Gastrocnemius medialis (tissue), 4 donors: ENCODE results near the gene HGD. TPM values are rescaled to one million over a fixed set of nuclear protein-coding genes. Genes with fewer than 3 reads are reported as not detected.
"Not testable (repeated sequence)": the region's sequence is repeated elsewhere in the genome, so short reads cannot be mapped to it uniquely, and the experiment has no call there.

Experiments
- ATAC-seq, 2 donors: fragments of 150-250 bp; one replicate each; pipeline ENCODE4 v1.9.1; 2016
- DNase-seq, 2 donors: peaks; one replicate each; pipeline ENCODE4 v3.0.0-alpha.2; 2019
- H3K27ac ChIP-seq, 4 donors: fragments of 200-600 bp; sonication (generic); 1 replicate in 1 of 4; 2 replicates in 3 of 4; pipeline ENCODE4 v1.5.1; 2016 to 2018; ENCODE audit warnings: mild to moderate bottlenecking in 2 of 4, moderate library complexity in 1 of 4
- H3K27me3 ChIP-seq, 3 donors: fragments of 200-600 bp; sonication (generic) in 2 of 3; 1 replicate in 1 of 3; 2 replicates in 2 of 3; pipeline versions ENCODE4 v1.5.1 to v1.6.0; 2016 to 2019; ENCODE audit warnings: mild to moderate bottlenecking in 1 of 3, moderate library complexity in 1 of 3
- H3K36me3 ChIP-seq, 2 donors: fragments of 200-600 bp; sonication (generic) in 1 of 2; one replicate each; pipeline ENCODE4 v1.5.1; 2017 to 2018
- H3K4me1 ChIP-seq, 2 donors: fragments of 200-600 bp; sonication (generic) in 1 of 2; one replicate each; pipeline ENCODE4 v1.5.1; 2016 to 2017; ENCODE audit warnings: mild to moderate bottlenecking in 2 of 2
- H3K4me3 ChIP-seq, 4 donors: fragments of 200-600 bp; sonication (generic) in 3 of 4; 1 replicate in 1 of 4; 2 replicates in 3 of 4; pipeline ENCODE4 v1.5.1; 2016 to 2019; ENCODE audit warnings: mild to moderate bottlenecking in 2 of 4
- H3K9me3 ChIP-seq, 3 donors: fragments of 200-600 bp; sonication (generic) in 2 of 3; 1 replicate in 1 of 3; 2 replicates in 2 of 3; pipeline ENCODE4 v1.5.1; 2016 to 2019
- CTCF ChIP-seq, 5 experiments: fragments of 450-650 bp in 3 of 5; fragments of 200-600 bp in 2 of 5; sonication (generic) in 2 of 5; IDR thresholded peaks in 4 of 5; conservative IDR thresholded peaks in 1 of 5; 1 replicate in 4 of 5; 2 replicates in 1 of 5; pipeline ENCODE4 v1.5.1; 2016 to 2019; ENCODE audit warnings: antibody characterized with exemption in 5 of 5, mild to moderate bottlenecking in 3 of 5, moderate library complexity in 3 of 5
- POLR2A ChIP-seq, 2 donors: fragments of 450-650 bp; IDR thresholded peaks; one replicate each; pipeline ENCODE4 v1.6.1; 2017; ENCODE audit warnings: antibody characterized with exemption in 2 of 2, mild to moderate bottlenecking in 2 of 2, moderate library complexity in 2 of 2
- in situ Hi-C, 4 donors: fragments of 200-750 bp; cut with MboI; loops; one replicate each; pipeline versions ENCODE4 v1.15.0 to v1.8.0; 2017; ENCODE audit warnings: low sequenced_read_pairs in 4 of 4
- intact Hi-C: fragments of 100-400 bp; cut with DNase I; formaldehyde crosslinking; loops from one replicate; pipeline ENCODE4 v1.15.1; 2023; ENCODE audit warnings: low total_unique reads
- total RNA-seq, 4 donors: library from RNA; depleted of rRNA; stranded (reverse); fragments of >200 nt; gene quantifications; one replicate each; pipeline versions ENCODE4 v1.1.0 to v1.2.3, GENCODE V29; 2016

HGD gene
- total RNA-seq = 1 to 10 TPM in 2 of 4 donors, under 1 TPM in 1, not detected in 1; 0.68 to 4.1 (median 1.3) TPM

- intact Hi-C loops (no loop called here), in situ Hi-C loops (no loop called here)
- TF ChIP-seq POLR2A (IDR thresholded peaks at IDR 0.05) (no peak), CTCF (IDR thresholded peaks at IDR 0.05 in 4 of 5, conservative IDR thresholded peaks at IDR 0.05 in 1 of 5) (no peak)
- peaks cover 9 to 16% of the 10 kb centered on the region in 2 donors for H3K4me1 ChIP-seq
- H3K36me3 ChIP-seq = no peaks in the 10 kb centered on the region
- no peaks in the 10 kb centered on the region for H3K27me3 ChIP-seq
- no peak within 1 kb of the TSS for H3K27ac ChIP-seq
- no peak for ATAC-seq
- no peak within 1 kb of the TSS for H3K4me3 ChIP-seq
- H3K9me3 ChIP-seq = no peaks in the 10 kb centered on the region
- DNase-seq = no peak
These were observed at the start of gene HGD for GRCh38 chr3:120682095-120682681. Gene HGD (minus strand): TSS chr3:120682239. CDS start chr3:120682111, 128 bp downstream.

DNA sequence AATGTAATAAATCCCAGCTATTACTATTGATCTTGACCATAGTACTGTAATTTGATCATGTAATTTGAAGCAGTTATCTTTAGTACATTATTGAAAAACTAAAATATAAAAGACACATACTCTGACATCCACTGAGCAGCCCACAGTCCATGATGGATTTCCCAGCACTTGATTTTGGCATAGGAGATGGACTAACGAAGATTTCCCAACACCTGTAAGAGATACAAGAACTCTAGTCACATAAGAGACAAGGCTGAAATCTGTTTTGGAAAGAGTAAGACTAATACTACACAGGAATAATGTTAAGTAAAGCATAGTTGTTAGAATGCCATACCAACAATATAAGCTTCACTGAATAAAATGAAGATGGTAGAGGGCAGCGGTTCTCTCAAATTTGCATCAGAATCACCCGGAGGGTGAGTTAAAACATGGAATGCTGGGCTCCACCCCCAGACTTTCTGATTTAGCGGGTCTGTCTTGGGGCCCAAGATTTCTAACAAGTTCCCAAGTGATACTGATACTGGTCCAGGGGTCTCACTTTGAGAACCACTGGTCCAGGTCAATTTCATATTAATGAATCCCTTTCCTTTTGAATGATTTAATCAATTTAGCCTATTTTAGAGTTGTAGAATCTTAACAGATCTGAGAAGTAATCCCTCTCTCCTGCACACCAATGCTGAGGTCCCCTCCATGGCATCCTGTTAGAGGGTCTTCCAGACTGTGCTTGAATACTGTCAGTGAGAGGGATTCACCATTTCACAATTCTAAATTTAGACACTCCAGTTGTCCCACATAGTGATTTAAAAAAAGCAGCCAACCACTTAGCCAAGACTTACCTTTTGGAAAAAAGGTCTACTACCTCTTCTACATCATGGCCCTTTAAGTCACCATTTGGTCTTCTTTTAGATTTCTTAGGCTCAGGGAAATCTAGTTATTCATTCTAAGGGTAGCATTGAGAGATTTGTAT, 48.8 kb upstream of the HGD start:
- Histone ChIP-seq H3K4me1 (peaks cover 0 to 19% of the 10 kb centered on the region in 2 donors), H3K27me3 (no peaks in the 10 kb centered on the region), H3K4me3 (no peak overlapping the region), H3K36me3 (peaks cover 0 to 8% of the 10 kb centered on the region in 2 donors), H3K9me3 (no peaks in the 10 kb centered on the region), H3K27ac (peak overlapping the region in 3 of 4 donors; percentile 10 to 69 (median 52))
- intact Hi-C loops = no loop called here
- no peak for TF ChIP-seq POLR2A (IDR thresholded peaks at IDR 0.05)
- no peak for TF ChIP-seq CTCF (IDR thresholded peaks at IDR 0.05 in 4 of 5, conservative IDR thresholded peaks at IDR 0.05 in 1 of 5)
- ATAC-seq (peak; percentile 72 to 93), DNase-seq (no peak)
- in situ Hi-C loops = no loop called here

DNA sequence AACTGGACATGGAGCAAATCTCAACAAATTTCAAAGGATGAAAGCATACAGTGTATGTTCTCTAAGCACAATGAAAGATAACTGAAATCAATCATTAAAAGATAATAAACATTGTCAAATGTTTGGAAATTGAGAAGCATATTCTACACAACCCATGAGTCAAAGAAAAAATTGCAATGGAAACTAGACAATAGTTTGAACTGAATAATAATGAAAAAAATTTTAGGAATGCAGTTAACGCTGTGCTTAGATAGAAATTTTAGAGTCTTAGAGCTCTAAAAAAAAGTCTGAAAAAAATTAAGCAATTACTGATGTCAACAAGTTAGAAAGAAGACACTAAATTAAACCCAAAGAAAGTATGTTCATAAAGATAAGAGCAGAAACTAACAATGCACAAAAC, 44.8 kb upstream of the HGD start:
- H3K4me1 ChIP-seq = peaks cover 0 to 26% of the 10 kb centered on the region in 2 donors
- in situ Hi-C loops = no loop called here
- TF ChIP-seq CTCF (IDR thresholded peaks at IDR 0.05 in 4 of 5, conservative IDR thresholded peaks at IDR 0.05 in 1 of 5) (no peak), POLR2A (IDR thresholded peaks at IDR 0.05) (no peak)

DNA sequence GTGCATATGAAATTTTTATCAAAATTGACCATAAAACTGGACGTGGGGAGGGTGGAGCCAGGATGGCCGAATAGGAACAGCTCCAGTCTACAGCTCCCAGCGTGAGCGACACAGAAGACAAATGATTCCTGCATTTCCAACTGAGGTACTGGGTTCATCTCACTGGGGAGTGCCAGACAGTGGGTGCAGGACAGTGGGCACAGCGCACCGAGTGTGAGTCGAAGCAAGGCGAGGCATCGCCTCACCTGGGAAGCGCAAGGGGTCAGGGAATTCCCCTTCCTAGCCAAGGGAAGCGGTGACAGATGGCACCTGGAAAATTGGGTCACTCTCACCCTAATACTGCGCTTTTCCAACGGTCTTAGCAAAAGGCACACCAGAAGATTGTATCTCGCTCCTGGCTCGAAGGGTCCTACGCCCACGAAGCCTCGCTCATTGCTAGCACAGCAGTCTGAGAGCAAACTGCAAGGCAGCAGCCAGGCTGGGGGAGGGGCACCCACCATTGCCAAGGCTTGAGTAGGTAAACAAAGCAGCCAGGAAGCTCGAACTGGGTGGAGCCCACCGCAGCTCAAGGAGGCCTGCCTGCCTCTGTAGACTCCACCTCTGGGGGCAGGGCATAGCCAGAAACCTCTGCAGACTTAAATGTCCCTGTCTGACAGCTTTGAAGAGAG, 37.3 kb upstream of the HGD start:
- intact Hi-C loops, H3K27me3 ChIP-seq, H3K9me3 ChIP-seq, ATAC-seq, in situ Hi-C loops, H3K36me3 ChIP-seq: not testable (repeated sequence)
- peaks cover 0 to 26% of the 10 kb centered on the region in 2 donors for H3K4me1 ChIP-seq
- H3K27ac ChIP-seq = peak overlapping the region in 1 of 4 donors; percentile 52
- peak overlapping the region; percentile 36 to 47 (median 42) for H3K4me3 ChIP-seq
- peak in 1 of 2 donors; percentile 28 for DNase-seq

More for the DNA sequence above, 44.8 kb upstream of the HGD start:
- Histone ChIP-seq H3K36me3 (peaks cover 0 to 8% of the 10 kb centered on the region in 2 donors), H3K27me3 (no peaks in the 10 kb centered on the region), H3K4me3 (no peak overlapping the region), H3K9me3 (no peaks in the 10 kb centered on the region), H3K27ac (no peak overlapping the region)
- ATAC-seq (no peak), DNase-seq (no peak)
- intact Hi-C loops = no loop called here
